Sciatic nerve (tissue), 2 donors: ENCODE measurements around the gene FSHR. TPM values are rescaled to one million over a fixed set of nuclear protein-coding genes. Genes with fewer than 3 reads are reported as not detected.

Source experiments
- ATAC-seq: fragments of 200-7000 bp; cut with Tn5 transposase; one replicate; pipeline ENCODE4 v1.9.1; 2020; ENCODE audit warnings: mild to moderate bottlenecking, moderate library complexity
- DNase-seq: peaks from one replicate; pipeline ENCODE4 v3.0.0-alpha.2; 2020; ENCODE audit warnings: low spot score
- intact Hi-C: fragments of 100-400 bp; cut with DNase I; formaldehyde crosslinking; loops from one replicate; pipeline ENCODE4 v1.14.2; 2022
- total RNA-seq: library from RNA; stranded (reverse); fragmentation: NEBNext Ultra II Directional; extraction: Animal tissue kit (Norgen Biotek cat#: 25700); gene quantifications from one replicate; pipeline ENCODE4 v1.2.1, GENCODE V29; 2021
- donor health status: DM: no; HTN: no; CAD: no.
- donor health status: DM: no; HTN: no; CAD: no.

Gene FSHR
- total RNA-seq, 1 donor from 2014 or later: not detected

DNA sequence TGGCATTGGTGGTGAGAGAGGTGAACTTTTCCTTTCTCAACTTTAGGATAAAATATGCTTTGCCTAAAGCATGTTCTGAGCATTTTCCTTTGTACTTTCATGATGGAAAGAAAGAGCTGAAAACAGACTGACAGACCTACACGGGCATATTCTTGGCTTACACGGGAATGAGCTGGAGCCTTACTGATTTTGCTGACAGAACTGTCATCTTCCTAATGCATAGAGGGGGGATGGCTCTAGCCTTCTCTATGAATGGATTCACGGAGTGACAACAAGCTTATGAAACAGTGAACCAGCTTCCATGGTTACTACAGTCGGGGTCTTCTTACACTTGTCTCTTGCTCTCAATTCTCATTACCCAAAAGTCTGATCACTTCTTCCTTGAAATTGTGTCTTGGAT, 32.2 kb downstream of the FSHR start:
- intact Hi-C loops: no loop called here
- DNase-seq (no peak), ATAC-seq (no peak)

DNA sequence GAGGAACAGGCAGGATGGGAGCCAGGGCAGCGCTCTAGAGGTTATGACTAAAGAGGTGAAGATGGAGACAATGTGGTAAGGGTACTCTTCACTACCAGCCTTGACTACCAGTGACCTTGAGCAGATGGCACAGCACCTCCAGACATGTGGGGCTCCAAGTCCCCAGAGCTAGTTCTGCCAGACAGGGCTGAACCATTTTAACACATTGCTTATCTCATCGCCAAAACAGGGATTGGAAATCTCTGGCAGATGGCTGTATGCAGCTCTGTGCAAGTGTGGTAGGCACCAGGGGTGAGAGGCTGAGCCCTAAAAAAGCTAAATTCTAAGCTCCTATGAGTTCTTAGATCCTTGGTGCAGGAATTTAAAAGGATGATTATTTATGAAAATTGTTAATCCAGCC, 41.3 kb downstream of the FSHR start:
- intact Hi-C loops: no loop called here
- DNase-seq (no peak), ATAC-seq (no peak)

GRCh38 chr2:49111456-49111855, 42.9 kb downstream of the FSHR start:
- no peak for DNase-seq
- ATAC-seq: no peak
- intact Hi-C loops: no loop called here

GRCh38 chr2:49111006-49111405, 43.3 kb downstream of the FSHR start:
- ATAC-seq (no peak), DNase-seq (no peak)
- intact Hi-C loops: no loop called here

DNA sequence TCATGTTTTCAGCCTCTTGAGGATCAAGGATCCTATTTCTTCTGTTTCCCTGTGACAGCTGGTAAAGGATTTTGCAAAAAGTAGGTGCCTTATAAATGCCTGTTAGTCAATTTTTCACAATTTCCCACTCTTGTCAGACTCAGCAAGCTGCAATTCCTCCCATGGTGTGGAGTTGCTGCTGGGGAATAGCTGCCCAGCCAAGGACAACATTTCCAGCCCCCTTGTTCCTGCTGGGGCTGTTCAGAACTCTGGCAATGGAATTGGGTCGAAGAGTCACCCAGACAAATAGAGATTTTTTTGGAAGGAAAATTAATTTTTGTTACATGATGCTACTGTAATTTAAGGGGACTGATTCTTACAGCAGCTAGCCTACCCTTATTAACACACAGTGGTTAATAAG, 43.7 kb downstream of the FSHR start:
- intact Hi-C loops: no loop called here
- ATAC-seq: no peak
- no peak for DNase-seq

GRCh38 chr2:49108851-49109250, 45.5 kb downstream of the FSHR start:
- ATAC-seq (no peak), DNase-seq (no peak)
- intact Hi-C loops: no loop called here

GRCh38 chr2:49108436-49108835, 45.9 kb downstream of the FSHR start:
- no peak for ATAC-seq
- intact Hi-C loops: no loop called here
- DNase-seq: no peak

DNA sequence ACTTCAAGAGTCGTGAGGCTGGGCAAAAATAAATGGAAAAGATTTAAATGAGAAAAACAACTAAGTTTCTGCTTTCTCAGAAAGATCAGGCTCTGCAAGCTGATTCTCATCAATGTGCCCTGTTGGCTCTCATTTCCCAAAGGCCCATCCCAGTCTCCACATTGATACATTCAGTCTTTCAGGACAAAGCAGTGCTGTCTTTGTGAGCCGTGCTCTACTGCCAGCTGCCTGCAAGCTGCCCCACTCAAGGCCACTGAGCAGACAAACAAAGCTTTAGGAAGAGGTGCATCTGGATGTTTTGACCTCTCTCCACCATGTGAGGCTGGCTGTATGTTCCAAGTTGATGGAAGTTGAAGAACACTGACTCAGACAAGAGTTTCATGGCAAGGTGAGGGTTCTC, 48.8 kb downstream of the FSHR start:
- DNase-seq: no peak
- intact Hi-C loops: no loop called here
- no peak for ATAC-seq

GRCh38 chr2:49102146-49102545, 52.2 kb downstream of the FSHR start:
- DNase-seq (no peak), ATAC-seq (no peak)
- intact Hi-C loops: no loop called here

- intact Hi-C loops: no loop called here
- ATAC-seq (no peak), DNase-seq (no peak)
Observed at GRCh38 chr2:49080681-49081080, 73.6 kb downstream of the FSHR start.

GRCh38 chr2:49070716-49071115, 83.6 kb downstream of the FSHR start:
- no peak for ATAC-seq
- no peak for DNase-seq
- intact Hi-C loops: no loop called here

DNA sequence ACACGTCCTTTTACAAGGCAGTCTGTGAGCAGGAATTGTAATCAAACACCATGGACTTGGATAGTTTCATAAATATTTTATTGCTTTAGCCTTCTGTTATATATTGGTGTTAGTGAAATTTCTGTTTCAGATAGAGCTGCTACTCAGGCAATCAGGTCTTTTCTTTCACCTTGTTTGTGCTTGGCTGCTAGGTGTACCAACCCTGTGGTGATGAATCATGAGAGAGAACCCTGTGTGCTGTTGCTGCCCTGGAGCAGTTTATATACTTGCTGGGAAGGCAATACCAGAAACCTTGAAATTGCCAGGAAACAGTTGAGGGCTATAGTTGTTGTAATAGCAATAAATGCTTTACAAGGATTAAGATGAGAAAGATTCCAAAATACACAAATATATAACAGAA, 84.5 kb downstream of the FSHR start:
- DNase-seq (no peak), ATAC-seq (no peak)
- intact Hi-C loops: no loop called here

DNA sequence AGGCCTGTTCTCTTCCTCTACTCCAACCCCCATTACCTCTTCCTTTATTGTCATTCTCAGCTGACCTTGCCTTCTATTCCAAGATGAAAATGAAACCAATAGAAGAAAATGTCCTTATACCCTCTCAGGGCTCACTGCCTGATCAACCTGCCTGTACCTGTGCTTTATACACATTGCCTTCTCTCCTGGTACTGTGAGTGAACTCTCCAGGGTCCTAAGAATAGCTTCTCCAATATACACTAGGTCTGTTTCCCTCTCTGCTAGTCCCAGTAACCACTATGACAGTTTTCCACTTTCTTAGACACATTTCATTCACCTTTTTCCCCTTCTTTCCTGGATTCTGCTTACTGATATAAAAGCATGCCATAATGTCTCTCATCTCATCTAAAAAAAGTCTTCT, 85.7 kb downstream of the FSHR start:
- DNase-seq: no peak
- ATAC-seq: no peak
- intact Hi-C loops: no loop called here

DNA sequence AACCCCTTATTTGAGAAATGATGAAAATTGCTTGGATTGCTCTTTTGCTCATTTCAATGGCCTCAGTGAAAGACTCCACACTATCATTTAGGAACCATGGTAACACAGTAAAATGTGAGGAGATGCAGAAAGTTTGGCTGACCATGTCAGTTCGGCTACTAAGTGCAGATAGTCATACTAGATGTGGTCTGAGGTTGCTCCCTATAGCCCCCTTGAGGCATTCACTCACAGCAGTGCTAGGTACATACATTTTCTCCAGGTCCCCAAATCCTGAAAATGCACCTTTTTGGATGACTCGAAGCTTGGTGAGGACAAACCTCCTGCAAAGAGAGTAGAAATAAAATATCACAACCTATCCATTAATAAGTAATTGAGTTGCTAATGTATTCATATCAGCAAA, 86.3 kb downstream of the FSHR start:
- no peak for ATAC-seq
- DNase-seq: no peak
- intact Hi-C loops: no loop called here

- no peak for ATAC-seq
- intact Hi-C loops: no loop called here
- DNase-seq: no peak
Observed at GRCh38 chr2:49053156-49053555, 101.2 kb downstream of the FSHR start.

- intact Hi-C loops: no loop called here
- no peak for DNase-seq
- ATAC-seq: no peak
Observed at GRCh38 chr2:49050265-49050664, 104.0 kb downstream of the FSHR start.

- no peak for ATAC-seq
- intact Hi-C loops: no loop called here
- no peak for DNase-seq
Observed at GRCh38 chr2:49049161-49049560, 105.2 kb downstream of the FSHR start.

DNA sequence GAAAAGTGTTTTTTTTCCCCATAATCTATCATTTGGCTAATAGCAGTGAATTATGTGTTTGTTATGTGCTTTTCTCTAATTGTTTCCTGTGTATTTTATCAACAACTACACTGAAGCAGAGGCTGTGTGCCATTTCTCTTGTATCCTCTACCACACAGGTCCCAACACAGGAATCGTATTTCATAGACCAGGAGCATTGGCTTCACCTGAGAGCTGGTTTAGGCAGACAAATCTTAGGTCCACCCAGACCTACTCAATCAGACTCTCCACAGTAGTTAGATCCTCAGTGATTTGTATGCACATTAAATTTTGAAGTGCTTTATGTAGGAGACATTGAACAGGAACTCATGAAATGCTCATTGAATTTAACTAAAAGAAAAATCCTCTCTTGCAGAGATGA, 109.2 kb downstream of the FSHR start:
- DNase-seq (no peak), ATAC-seq (no peak)
- intact Hi-C loops: no loop called here

DNA sequence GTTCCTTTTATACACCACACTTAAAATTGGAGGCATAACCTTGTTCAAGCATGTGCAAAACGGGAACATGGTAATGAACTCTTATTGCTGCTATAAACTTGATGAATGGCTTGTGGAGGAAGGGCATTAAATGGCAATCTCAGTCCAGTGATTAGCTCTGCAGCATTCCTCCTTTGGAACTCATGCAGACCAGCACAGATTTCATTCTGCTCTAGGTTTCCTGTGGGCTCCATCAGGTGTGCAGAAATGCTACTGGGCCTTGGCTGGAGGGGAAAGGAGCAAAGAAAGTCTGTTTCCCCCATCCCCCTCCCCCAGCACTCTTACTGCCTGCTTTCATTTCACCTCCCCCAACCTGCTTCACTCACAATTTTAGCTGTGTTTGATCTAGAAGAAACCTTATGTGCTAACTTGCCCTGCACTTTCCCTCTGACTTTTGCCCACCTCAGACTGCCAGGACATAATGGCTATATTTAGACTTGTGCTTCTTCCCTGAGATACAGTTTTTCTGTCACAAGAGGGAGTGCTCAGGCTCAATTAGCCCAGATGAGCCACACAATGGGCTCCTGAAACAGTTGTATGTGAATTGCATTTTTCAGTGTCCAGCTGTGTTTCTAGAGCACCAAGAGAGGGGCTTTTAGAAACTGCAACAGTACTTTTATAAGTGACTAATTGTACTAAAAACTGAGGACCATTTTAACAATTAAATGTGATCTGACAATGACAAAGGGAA, 109.8 kb downstream of the FSHR start:
- DNase-seq: no peak
- intact Hi-C loops: no loop called here
- ATAC-seq: peak; percentile 26

DNA sequence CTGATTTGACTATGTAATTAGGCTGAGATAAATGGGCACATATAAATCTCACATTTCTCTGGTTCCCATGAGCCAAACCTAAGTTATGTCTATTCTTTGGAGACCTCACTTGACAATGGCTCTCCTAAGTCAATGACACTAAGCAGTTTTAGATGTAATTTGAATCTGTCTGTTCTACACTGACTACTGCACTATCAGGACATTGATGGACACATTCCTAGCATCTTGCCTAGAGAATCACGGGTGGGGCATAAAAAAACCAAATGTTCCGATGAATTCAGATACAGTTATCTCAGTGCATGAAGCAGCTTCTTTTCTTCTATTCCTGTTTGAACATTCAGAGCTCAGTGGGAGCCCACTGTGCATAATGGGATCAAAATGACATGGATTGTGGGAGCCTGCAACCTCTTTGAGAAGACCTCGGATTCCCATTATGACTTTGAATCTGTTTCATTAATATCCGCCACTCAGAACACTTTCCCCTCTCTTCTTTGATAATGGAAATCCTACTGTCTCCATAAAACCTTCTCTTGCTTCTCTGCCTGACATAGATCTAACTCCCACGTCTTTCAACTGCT, 110.8 kb downstream of the FSHR start:
- ATAC-seq: no peak
- intact Hi-C loops: no loop called here
- no peak for DNase-seq

GRCh38 chr2:49042488-49042887, 111.8 kb downstream of the FSHR start:
- DNase-seq (no peak), ATAC-seq (no peak)
- intact Hi-C loops: no loop called here
